Peyer's patch (tissue), 4 donors: ENCODE measurements around the gene ANAPC16.

Source experiments
- POLR2A ChIP-seq, 2 donors: fragments of 450-650 bp; IDR thresholded peaks; one replicate each; pipeline ENCODE4 v1.5.1; 2017; ENCODE audit warnings: antibody characterized with exemption in 2 of 2, mild to moderate bottlenecking in 2 of 2, moderate library complexity in 2 of 2
- TF ChIP-seq, protein P1 (sequence below), 6 experiments: fragments of 450-650 bp in 4 of 6; fragments of 200-600 bp in 2 of 6; sonication (generic) in 1 of 6; IDR thresholded peaks; one replicate each; pipeline ENCODE4 v1.5.1; 2017 to 2019; ENCODE audit warnings: antibody characterized with exemption in 6 of 6, mild to moderate bottlenecking in 3 of 6, moderate library complexity in 1 of 6

DNA sequence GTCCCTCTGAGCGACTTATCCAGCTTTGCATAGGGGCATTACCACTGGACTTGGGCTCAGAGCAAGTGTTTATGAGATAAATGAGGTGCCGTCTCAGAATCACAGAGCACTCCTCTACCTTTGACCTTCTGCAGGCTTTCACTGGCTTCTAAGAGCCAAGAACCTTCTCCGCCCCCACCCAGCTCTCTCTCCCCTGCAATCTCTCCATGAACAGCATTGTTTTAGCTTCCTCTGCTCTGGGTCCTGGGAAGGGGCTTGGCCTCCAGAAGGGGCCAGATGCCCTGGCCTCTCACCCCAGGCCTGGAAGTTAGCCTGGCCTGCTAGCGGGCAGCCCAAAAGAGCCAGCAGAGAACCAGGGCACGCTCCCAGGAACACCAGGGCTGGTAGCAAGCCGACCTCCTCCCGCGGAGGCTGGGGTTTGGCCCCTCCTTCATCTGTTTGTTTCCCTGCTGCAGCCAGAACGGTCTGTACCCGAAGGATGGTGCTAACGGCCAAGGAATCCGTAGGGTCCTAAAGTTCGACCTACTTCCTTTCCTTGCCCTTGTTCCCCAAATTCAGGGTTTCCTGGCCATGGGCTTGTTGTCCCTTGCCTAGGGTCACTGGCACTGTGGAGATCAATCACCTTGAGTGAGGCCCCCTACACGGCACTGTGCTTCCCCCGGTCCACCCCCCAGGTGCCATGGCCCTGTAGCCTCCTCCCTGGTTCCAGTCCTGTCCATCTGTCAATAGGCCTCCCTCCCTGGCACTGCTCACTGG lies 39.2 kb downstream of the ANAPC16 start:
- TF ChIP-seq, protein P1, sequence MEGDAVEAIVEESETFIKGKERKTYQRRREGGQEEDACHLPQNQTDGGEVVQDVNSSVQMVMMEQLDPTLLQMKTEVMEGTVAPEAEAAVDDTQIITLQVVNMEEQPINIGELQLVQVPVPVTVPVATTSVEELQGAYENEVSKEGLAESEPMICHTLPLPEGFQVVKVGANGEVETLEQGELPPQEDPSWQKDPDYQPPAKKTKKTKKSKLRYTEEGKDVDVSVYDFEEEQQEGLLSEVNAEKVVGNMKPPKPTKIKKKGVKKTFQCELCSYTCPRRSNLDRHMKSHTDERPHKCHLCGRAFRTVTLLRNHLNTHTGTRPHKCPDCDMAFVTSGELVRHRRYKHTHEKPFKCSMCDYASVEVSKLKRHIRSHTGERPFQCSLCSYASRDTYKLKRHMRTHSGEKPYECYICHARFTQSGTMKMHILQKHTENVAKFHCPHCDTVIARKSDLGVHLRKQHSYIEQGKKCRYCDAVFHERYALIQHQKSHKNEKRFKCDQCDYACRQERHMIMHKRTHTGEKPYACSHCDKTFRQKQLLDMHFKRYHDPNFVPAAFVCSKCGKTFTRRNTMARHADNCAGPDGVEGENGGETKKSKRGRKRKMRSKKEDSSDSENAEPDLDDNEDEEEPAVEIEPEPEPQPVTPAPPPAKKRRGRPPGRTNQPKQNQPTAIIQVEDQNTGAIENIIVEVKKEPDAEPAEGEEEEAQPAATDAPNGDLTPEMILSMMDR (IDR thresholded peaks at IDR 0.05): no peak
- peak; percentile 43 to 64 for TF ChIP-seq POLR2A (IDR thresholded peaks at IDR 0.05)
